Urinary bladder (tissue), 4 donors: Measurements from ENCODE around the gene HMGCR. TPM values are rescaled to one million over a fixed set of nuclear protein-coding genes. Genes with fewer than 3 reads are reported as not detected.
"Not testable (repeated sequence)": the region's sequence is repeated elsewhere in the genome, so short reads cannot be mapped to it uniquely, and the experiment has no call there.

Experiments
- DNase-seq: peaks from one replicate; pipeline ENCODE4 v3.0.0-alpha.2; 2015; ENCODE audit errors: extremely low spot score
- H3K27ac ChIP-seq: one replicate; pipeline ENCODE4 v1.5.1; 2013; ENCODE audit warnings: low read depth, mild to moderate bottlenecking, moderate library complexity
- H3K36me3 ChIP-seq: one replicate; pipeline ENCODE4 v1.6.1; 2013; ENCODE audit warnings: mild to moderate bottlenecking, moderate library complexity; ENCODE audit not compliant: insufficient read depth
- H3K4me1 ChIP-seq: one replicate; pipeline ENCODE4 v1.6.1; 2013; ENCODE audit warnings: mild to moderate bottlenecking, moderate library complexity; ENCODE audit not compliant: insufficient read depth
- H3K4me3 ChIP-seq: one replicate; pipeline ENCODE4 v1.5.1; 2013; ENCODE audit warnings: low read depth, low read length
- WGBS: extraction: QIAGEN DNeasy Blood & Tissue Kit; methylation state at CpG from one replicate; pipeline ENCODE4 v1.1.7; 2013; 5-methylcytosine and 5-hydroxymethylcytosine counted together
- polyA plus RNA-seq: library from polyadenylated mRNA; stranded (reverse); fragments of 200-250 nt; gene quantifications from one replicate; pipeline ENCODE4 v1.2.3, GENCODE V29; 2013
- total RNA-seq: library from RNA; depleted of rRNA; stranded (reverse); fragments of >200 nt; gene quantifications from one replicate; pipeline ENCODE4 v1.2.3, GENCODE V29; 2014
- donor health status: healthy with polysubstance abuse.
- donor health status: healthy.

Gene HMGCR
- total RNA-seq (81.5 TPM), polyA plus RNA-seq (13.3 TPM)

GRCh38 chr5:75336615-75337336, at the start of gene HMGCR:
TSS of gene HMGCR (plus strand) at chr5:75337220. CDS start at chr5:75342606, 5,386 bp downstream.
- H3K36me3 ChIP-seq = no peaks in the 10 kb centered on the region
- H3K27ac ChIP-seq = peak within 1 kb of the TSS; percentile 68
- under 1% methylated on average over 56 of the region's 56 CpGs for WGBS
- peak within 1 kb of the TSS; percentile 86 for H3K4me3 ChIP-seq
- peak; percentile 97 for DNase-seq
- no peaks in the 10 kb centered on the region for H3K4me1 ChIP-seq

DNA sequence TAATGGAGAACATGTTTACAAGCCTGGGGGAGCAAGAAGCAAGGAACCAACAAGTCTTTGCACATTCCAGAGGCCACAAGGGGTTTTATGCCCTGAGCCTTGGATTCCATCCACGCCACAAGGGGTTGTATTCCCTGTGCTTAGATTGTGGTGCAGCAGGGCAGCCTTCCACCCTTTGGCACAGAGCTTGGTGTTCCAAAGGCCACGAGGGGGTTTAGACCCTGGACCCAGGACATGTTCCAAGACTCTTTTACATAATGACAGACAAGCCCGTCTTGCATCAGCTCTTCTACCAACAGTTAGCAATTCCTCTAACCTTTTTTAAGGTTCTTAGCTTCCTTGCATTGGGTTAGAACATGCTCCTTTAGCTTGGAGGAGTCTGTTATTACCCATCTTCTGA, 45.2 kb upstream of the HMGCR start:
- not testable (repeated sequence) for H3K4me1 ChIP-seq, H3K36me3 ChIP-seq, DNase-seq, H3K4me3 ChIP-seq, H3K27ac ChIP-seq
- WGBS = 71% methylated on average over 3 of the region's 3 CpGs

DNA sequence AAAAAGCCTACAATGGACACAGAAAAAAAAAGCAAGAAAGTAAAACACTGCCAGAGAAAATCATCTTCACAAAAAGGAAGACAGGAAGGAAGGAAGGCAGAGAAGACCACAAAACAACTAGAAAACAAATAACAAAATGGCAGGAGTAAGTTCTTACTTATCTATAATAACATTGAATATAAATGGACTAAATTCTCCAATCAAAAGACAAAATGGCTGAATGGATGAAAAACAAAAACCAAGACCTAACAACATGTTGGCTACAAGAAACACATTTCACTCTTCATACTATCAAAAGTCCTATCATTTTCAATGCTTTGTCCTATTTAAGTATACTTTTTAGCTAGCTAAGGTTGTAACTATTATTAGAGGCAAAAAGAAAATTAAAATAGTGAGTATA, 36.9 kb upstream of the HMGCR start:
- no peak overlapping the region for H3K4me3 ChIP-seq
- H3K4me1 ChIP-seq = no peaks in the 10 kb centered on the region
- DNase-seq = no peak
- H3K27ac ChIP-seq = no peak overlapping the region
- H3K36me3 ChIP-seq = no peaks in the 10 kb centered on the region

DNA sequence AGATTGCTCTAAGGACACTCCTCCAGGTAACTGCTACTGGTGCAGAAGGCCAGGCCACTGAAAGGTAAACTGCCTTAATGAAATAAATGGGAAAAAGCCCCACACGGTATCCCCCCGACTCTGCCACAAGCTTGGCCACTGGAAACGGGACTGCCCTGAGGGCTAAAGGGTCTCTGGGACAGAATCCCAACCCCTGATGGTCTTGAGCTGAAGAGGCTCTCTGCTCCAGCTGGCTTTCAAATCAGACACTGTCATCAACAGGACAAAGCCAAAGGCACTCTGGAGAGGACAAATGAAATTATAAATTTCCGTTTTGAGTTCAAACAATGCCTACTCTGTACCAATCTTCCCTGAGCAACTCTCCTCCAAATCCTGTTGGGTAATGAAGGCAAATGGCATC, 33.6 kb upstream of the HMGCR start:
- Histone ChIP-seq H3K4me3 (no peak overlapping the region), H3K27ac (no peak overlapping the region), H3K4me1 (no peaks in the 10 kb centered on the region), H3K36me3 (no peaks in the 10 kb centered on the region)
- WGBS = 76% methylated on average over 4 of the region's 4 CpGs
- DNase-seq = no peak

DNA sequence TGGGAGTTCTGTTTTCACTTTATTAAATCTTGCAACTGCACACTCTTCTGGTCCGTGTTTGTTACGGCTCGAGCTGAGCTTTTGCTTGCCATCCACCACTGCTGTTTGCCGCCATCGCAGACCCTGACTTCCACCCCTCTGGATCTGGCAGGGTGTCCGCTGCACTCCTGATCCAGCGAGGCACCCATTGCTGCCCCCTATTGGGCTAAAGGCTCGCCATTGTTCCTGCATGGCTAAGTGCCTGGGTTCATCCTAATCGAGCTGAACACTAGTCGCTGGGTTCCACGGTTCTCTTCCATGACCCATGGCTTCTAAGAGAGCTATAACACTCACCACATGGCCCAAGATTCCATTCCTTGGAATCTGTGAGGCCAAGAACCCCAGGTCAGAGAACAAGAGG, 32.5 kb upstream of the HMGCR start:
- 85% methylated on average over 11 of the region's 11 CpGs for WGBS
- H3K36me3 ChIP-seq, H3K27ac ChIP-seq, DNase-seq, H3K4me3 ChIP-seq, H3K4me1 ChIP-seq: not testable (repeated sequence)

- H3K4me1 ChIP-seq = no peaks in the 10 kb centered on the region
- H3K4me3 ChIP-seq = no peak overlapping the region
- DNase-seq = no peak
- no peak overlapping the region for H3K27ac ChIP-seq
- WGBS = 92% methylated on average over 1 of the region's 1 CpG
- H3K36me3 ChIP-seq = no peaks in the 10 kb centered on the region
Observed at GRCh38 chr5:75306746-75307145, 30.3 kb upstream of the HMGCR start.

GRCh38 chr5:75310212-75310611, 26.8 kb upstream of the HMGCR start:
- H3K4me3 ChIP-seq = no peak overlapping the region
- H3K4me1 ChIP-seq = no peaks in the 10 kb centered on the region
- H3K27ac ChIP-seq = no peak overlapping the region
- WGBS = 90% methylated on average over 3 of the region's 3 CpGs
- no peaks in the 10 kb centered on the region for H3K36me3 ChIP-seq
- no peak for DNase-seq

GRCh38 chr5:75319148-75319547, 17.9 kb upstream of the HMGCR start:
- H3K27ac ChIP-seq, DNase-seq, H3K36me3 ChIP-seq, H3K4me1 ChIP-seq, H3K4me3 ChIP-seq: not testable (repeated sequence)
- WGBS = 73% methylated on average over 4 of the region's 4 CpGs

DNA sequence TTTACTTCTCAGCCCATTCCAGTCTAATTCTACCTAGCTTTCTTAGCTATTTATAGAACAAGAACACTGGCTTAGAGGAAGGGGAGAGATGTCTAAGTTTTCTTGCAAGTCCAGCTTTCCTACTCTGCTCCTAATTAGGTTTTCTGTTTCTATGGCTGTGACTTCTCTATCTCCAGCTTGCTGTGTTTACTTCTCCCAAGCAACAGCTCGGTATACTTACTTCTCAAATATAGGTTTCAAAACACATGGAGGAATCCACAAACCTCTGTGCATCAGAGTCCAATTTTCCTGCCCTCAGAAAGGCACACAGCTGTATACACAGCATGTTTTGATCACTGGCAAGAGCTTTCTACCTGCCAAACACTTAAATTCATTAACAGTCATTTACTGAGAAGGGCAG, 17.4 kb upstream of the HMGCR start:
- 38% methylated on average over 1 of the region's 1 CpG for WGBS
- no peaks in the 10 kb centered on the region for H3K36me3 ChIP-seq
- no peak overlapping the region for H3K27ac ChIP-seq
- H3K4me1 ChIP-seq = no peaks in the 10 kb centered on the region
- H3K4me3 ChIP-seq = no peak overlapping the region
- DNase-seq = no peak

GRCh38 chr5:75320371-75320770, 16.6 kb upstream of the HMGCR start:
- no peak for DNase-seq
- 88% methylated on average over 7 of the region's 7 CpGs for WGBS
- Histone ChIP-seq H3K36me3 (no peaks in the 10 kb centered on the region), H3K4me3 (no peak overlapping the region), H3K27ac (no peak overlapping the region), H3K4me1 (no peaks in the 10 kb centered on the region)

DNA sequence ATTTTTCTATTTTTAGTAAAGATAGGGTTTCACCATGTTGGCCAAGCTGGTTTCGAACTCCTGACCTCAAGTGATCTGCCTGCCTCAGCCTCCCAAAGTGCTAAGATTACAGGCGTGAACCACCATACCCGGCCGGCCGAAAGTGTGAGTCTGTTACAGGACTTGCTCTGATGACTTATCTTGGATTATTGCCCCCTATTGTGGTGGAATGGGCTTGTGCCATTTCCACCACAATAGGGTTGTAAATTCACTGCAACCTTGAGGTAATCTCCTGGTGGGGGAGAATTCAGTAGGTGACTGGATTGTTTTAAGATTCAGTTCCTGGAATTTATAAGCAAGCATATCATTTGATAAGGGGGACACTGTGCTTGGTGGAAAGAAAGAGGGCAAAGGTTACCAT, 15.0 kb upstream of the HMGCR start:
- Histone ChIP-seq H3K27ac (no peak overlapping the region), H3K4me1 (no peaks in the 10 kb centered on the region), H3K4me3 (no peak overlapping the region), H3K36me3 (no peaks in the 10 kb centered on the region)
- no peak for DNase-seq
- WGBS = 79% methylated on average over 5 of the region's 5 CpGs

DNA sequence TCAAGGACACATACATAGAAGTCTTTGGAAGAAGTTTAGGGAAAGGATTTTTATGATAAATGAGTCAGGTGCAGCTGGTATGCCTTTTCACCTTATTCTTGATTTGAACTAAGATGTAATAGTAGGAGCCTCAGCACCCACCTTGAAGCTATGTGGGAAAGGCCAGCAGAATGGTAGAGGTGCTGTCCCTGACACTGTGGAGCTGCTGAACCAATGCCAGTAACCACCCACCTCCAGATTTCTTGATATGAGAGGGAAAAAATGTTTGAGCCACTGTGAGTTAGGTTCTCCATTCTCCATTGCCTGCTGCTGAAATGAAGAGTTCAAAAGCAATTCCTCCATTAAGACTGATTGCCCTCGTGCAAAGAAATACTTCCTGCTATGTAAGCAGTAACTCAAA, 12.2 kb upstream of the HMGCR start:
- Histone ChIP-seq H3K27ac (no peak overlapping the region), H3K4me1 (no peaks in the 10 kb centered on the region), H3K4me3 (no peak overlapping the region), H3K36me3 (no peaks in the 10 kb centered on the region)
- 58% methylated on average over 1 of the region's 1 CpG for WGBS
- no peak for DNase-seq

DNA sequence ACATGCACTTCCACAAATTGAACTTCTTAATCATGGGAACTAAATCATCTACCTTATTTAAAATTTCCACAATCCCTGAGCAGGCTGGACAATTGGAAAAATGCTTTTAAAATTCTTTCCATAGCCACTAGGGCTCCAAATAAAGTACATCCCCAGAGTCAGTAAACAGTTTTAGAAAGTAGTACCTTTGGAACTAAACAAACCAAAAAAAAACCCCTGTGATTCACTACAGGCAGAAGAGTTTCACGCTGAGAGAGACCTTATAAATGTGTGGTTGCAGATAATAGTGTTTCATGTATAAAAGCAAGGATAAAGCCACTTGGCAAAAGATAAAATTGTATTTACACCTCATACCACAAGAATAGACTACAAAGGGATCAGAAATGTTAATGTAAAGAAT, 11.8 kb upstream of the HMGCR start:
- no peak for DNase-seq
- H3K36me3 ChIP-seq = no peaks in the 10 kb centered on the region
- 36% methylated on average over 1 of the region's 1 CpG for WGBS
- H3K27ac ChIP-seq = no peak overlapping the region
- no peaks in the 10 kb centered on the region for H3K4me1 ChIP-seq
- H3K4me3 ChIP-seq = no peak overlapping the region

DNA sequence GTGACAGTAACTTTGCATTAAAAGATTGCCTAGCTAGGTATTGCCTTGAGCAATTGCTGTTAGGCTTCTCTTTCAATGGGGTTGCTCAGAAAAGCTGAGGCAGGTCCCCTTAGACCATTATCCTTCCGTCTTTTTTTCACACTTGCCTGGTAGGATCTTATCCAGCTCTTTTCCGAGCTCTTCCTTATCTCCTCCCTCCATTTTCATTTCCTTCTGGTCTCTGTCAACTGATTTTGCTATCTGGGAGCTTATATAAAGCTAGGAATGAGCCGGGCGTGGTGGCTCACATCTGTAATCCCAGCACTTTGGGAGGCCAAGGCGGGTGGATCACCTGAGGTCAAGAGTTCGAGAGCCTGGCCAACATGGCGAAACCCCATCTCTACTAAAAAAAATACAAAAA, 6.6 kb upstream of the HMGCR start:
- H3K27ac ChIP-seq = no peak overlapping the region
- no peak overlapping the region for H3K4me3 ChIP-seq
- DNase-seq = no peak
- WGBS = 68% methylated on average over 7 of the region's 7 CpGs
- H3K36me3 ChIP-seq = no peaks in the 10 kb centered on the region
- H3K4me1 ChIP-seq = no peaks in the 10 kb centered on the region
